ENCODE data around the gene APBB2.

DNA sequence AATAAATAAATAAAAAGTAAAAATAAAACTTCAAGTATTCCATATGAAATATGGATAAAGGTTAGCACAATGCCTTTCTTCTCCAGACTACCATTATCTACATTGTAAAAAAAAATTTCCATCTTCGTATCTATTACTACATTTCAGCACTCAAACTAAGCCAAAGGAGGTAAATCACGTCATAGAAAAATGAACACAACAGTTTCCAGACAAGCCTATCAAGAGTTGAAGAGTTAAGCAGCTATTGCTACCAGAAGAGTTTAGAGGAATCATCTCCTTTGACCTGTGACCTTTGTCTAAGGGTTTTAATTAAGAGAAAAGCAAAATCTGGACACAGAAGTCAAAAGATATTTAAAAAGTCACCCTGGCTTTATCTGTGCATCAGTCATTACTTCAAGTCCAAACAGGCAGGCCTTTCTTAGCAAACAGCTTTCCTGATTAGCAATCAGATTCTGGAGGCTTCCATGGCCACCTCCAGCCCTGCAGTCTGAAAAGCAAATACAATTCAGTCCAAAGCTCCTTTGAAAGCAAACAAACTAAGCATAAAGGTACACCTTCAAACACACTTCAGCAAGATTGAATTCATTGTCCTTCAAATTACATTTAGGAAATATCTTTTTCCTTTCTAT lies 82.2 kb downstream of the APBB2 start:
- TF ChIP-seq, protein P1, sequence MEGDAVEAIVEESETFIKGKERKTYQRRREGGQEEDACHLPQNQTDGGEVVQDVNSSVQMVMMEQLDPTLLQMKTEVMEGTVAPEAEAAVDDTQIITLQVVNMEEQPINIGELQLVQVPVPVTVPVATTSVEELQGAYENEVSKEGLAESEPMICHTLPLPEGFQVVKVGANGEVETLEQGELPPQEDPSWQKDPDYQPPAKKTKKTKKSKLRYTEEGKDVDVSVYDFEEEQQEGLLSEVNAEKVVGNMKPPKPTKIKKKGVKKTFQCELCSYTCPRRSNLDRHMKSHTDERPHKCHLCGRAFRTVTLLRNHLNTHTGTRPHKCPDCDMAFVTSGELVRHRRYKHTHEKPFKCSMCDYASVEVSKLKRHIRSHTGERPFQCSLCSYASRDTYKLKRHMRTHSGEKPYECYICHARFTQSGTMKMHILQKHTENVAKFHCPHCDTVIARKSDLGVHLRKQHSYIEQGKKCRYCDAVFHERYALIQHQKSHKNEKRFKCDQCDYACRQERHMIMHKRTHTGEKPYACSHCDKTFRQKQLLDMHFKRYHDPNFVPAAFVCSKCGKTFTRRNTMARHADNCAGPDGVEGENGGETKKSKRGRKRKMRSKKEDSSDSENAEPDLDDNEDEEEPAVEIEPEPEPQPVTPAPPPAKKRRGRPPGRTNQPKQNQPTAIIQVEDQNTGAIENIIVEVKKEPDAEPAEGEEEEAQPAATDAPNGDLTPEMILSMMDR (conservative IDR thresholded peaks at IDR 0.05): no peak
- TF ChIP-seq EZH2 (IDR thresholded peaks at IDR 0.05; ENCODE audit: low read depth): no peak
